Measurements from ENCODE around the gene HEATR5A.

- peak; percentile 20; the same call in 1 of the 2 replicates for TF ChIP-seq CTCF (IDR thresholded peaks at IDR 0.05)
- peak; percentile 12; the same call in 1 of the 2 replicates for TF ChIP-seq TCF12 (IDR thresholded peaks at IDR 0.05)
- TF ChIP-seq RFX5 (IDR thresholded peaks at IDR 0.05; ENCODE audit: low read length) = no peak
- no peak for TF ChIP-seq EZH2phosphoT487 (IDR thresholded peaks at IDR 0.05; ENCODE audit: borderline replicate concordance, low read depth)
These were observed at the start of gene HEATR5A for GRCh38 chr14:31420319-31421111.
